HepG2 (cell line): ENCODE results near the gene SMURF1. TPM values are rescaled to one million over a fixed set of nuclear protein-coding genes. Genes with fewer than 3 reads are reported as not detected.

Source experiments
- ATAC-seq: fragments of 200-7000 bp; cut with Tn5 transposase; 3 replicates; pipeline ENCODE4 v1.9.1; 2020; ENCODE audit warnings: mild to moderate bottlenecking, moderate library complexity
- BruUV-seq: library from RNA; stranded (reverse); fragments of 400-500 nt; replicated peaks from 2 replicates; lab custom pipeline; 2021; lab: Mats Ljungman, UMichigan
- CTCF ChIA-PET: fragments of 300-600 bp; formaldehyde crosslinking; extraction: SDS; loops from one replicate; lab custom pipeline; 2021; ENCODE audit warnings: low total read pairs, inconsistent platforms, low intra/inter-chr PET ratio; lab: Yijun Ruan, JAX
- POLR2A ChIA-PET: fragments of 350-600 bp; sonication (Branson Sonifier 250); formaldehyde crosslinking; loops from one replicate; lab custom pipeline; 2020; ENCODE audit warnings: antibody characterized with exemption, inconsistent platforms; lab: Yijun Ruan, JAX
- DNase-seq: peaks from one replicate; pipeline ENCODE4 v3.0.0-alpha.2; 2015; ENCODE audit warnings: low spot score
- FAIRE-seq: peaks from 3 replicates; lab custom pipeline; 2011; peaks lifted over from hg19 to GRCh38; lab: Jason Lieb, UNC
- H2AFZ ChIP-seq: one replicate; pipeline ENCODE4 v1.6.1; 2011; ENCODE audit warnings: low read length, inconsistent platforms
- H3K27ac ChIP-seq: fragments of 300-600 bp; 3 replicates; pipeline ENCODE4 v1.8.0; 2011; ENCODE audit warnings: mixed run types, mild to moderate bottlenecking, mixed read lengths, low read length, inconsistent platforms; ENCODE audit not compliant: insufficient read depth; ENCODE audit errors: extremely low read length
- H3K27me3 ChIP-seq, 2 experiments: fragments of 200-600 bp in 1 of 2; 2 replicates in 1 of 2; 3 replicates in 1 of 2; pipeline versions ENCODE4 v1.6.0 to v1.8.0; 2011; ENCODE audit warnings: low read length in 2 of 2, mild to moderate bottlenecking in 2 of 2, moderate library complexity in 2 of 2, inconsistent platforms in 1 of 2; ENCODE audit not compliant: insufficient read depth in 2 of 2, control insufficient read depth in 1 of 2
- H3K36me3 ChIP-seq, 2 experiments: fragments of 200-600 bp in 1 of 2; replicated peaks in 1 of 2; 2 replicates in 1 of 2; 3 replicates in 1 of 2; pipeline versions ENCODE4 v1.5.1 to v1.8.0; 2011; ENCODE audit warnings: low read length in 2 of 2, inconsistent platforms in 1 of 2; ENCODE audit not compliant: insufficient read depth in 2 of 2, control insufficient read depth in 1 of 2
- H3K4me1 ChIP-seq: 2 replicates; pipeline ENCODE4 v1.5.1; 2012; ENCODE audit warnings: low read length, inconsistent platforms; ENCODE audit not compliant: insufficient read depth
- H3K4me2 ChIP-seq: 2 replicates; pipeline ENCODE4 v1.6.0; 2011; ENCODE audit warnings: low read depth, low read length, inconsistent platforms
- H3K4me3 ChIP-seq, 3 experiments: fragments of 200-600 bp in 1 of 3; sonication (generic), shearing (Covaris generic) in 1 of 3; replicated peaks in 1 of 3; 2 replicates each; pipeline ENCODE4 v1.5.1; 2011 to 2016; ENCODE audit warnings: low read length in 3 of 3, inconsistent platforms in 2 of 3, low read depth in 2 of 3, mild to moderate bottlenecking in 2 of 3, control low read depth in 1 of 3, mixed read lengths in 1 of 3; ENCODE audit not compliant: insufficient read depth in 1 of 3
- H3K79me2 ChIP-seq: one replicate; pipeline ENCODE4 v1.6.1; 2011; ENCODE audit warnings: low read length, inconsistent platforms; ENCODE audit not compliant: insufficient read depth
- H3K9ac ChIP-seq: 2 replicates; pipeline ENCODE4 v1.6.0; 2011; ENCODE audit warnings: mild to moderate bottlenecking, low read depth, low read length, inconsistent platforms; ENCODE audit not compliant: insufficient read depth
- H3K9me3 ChIP-seq: 2 replicates; pipeline ENCODE4 v1.5.1; 2012; ENCODE audit warnings: mild to moderate bottlenecking, low read length
- H4K20me1 ChIP-seq: 2 replicates; pipeline ENCODE4 v1.6.0; 2011; ENCODE audit warnings: inconsistent platforms, mild to moderate bottlenecking, low read length, moderate library complexity; ENCODE audit not compliant: insufficient read depth
- ARID3A ChIP-seq: IDR thresholded peaks from 2 replicates; pipeline ENCODE4 v1.6.1; 2012; ENCODE audit warnings: low read depth, low read length, improper control_type of control experiment
- BRD4 ChIP-seq: sonication (generic); formaldehyde crosslinking; IDR thresholded peaks from 2 replicates; pipeline ENCODE4 v1.4.0; 2020; ENCODE audit warnings: missing genetic modification reagents
- GPBP1L1 ChIP-seq: sonication (generic); formaldehyde crosslinking; IDR thresholded peaks from 2 replicates; pipeline ENCODE4 v1.5.0; 2020; ENCODE audit warnings: mild to moderate bottlenecking, missing genetic modification reagents
- MEF2D ChIP-seq: sonication (generic); formaldehyde crosslinking; IDR thresholded peaks from 2 replicates; pipeline ENCODE4 v1.5.1; 2020; ENCODE audit warnings: mild to moderate bottlenecking, missing genetic modification reagents
- NFE2 ChIP-seq: sonication (generic); formaldehyde crosslinking; IDR thresholded peaks from 2 replicates; pipeline ENCODE4 v1.4.0; 2020; ENCODE audit warnings: missing genetic modification reagents
- SRSF4 ChIP-seq: fragments of 200-400 bp; formaldehyde crosslinking; IDR thresholded peaks from one replicate; pipeline ENCODE4 v1.6.1; 2018; ENCODE audit warnings: mild to moderate bottlenecking, low read depth, low read length, moderate library complexity; ENCODE audit not compliant: poor library complexity, severe bottlenecking
- TFAP4 ChIP-seq: sonication (generic); IDR thresholded peaks from 2 replicates; pipeline ENCODE4 v1.6.1; 2016; ENCODE audit warnings: low read depth, borderline replicate concordance
- TRIM22 ChIP-seq: fragments of 450-650 bp; IDR thresholded peaks from 2 replicates; pipeline ENCODE4 v1.6.1; 2017
- ZNF597 ChIP-seq: sonication (generic); formaldehyde crosslinking; IDR thresholded peaks from 2 replicates; pipeline ENCODE4 v1.5.0; 2020; ENCODE audit warnings: missing genetic modification reagents
- ZNF629 ChIP-seq: sonication (generic); formaldehyde crosslinking; conservative IDR thresholded peaks from 2 replicates; pipeline ENCODE4 v1.5.0; 2020; ENCODE audit warnings: missing genetic modification reagents
- ZNF672 ChIP-seq: sonication (generic); formaldehyde crosslinking; IDR thresholded peaks from 2 replicates; pipeline ENCODE4 v1.8.1; 2022; ENCODE audit warnings: missing genetic modification reagents
- ZNF775 ChIP-seq: sonication (generic); formaldehyde crosslinking; IDR thresholded peaks from 2 replicates; pipeline ENCODE4 v1.4.0; 2020; ENCODE audit warnings: missing genetic modification reagents, mild to moderate bottlenecking, moderate library complexity, borderline replicate concordance
- ZNF784 ChIP-seq: sonication (generic); formaldehyde crosslinking; IDR thresholded peaks from 2 replicates; pipeline ENCODE4 v1.5.1; 2020; ENCODE audit warnings: missing genetic modification reagents, mild to moderate bottlenecking, borderline replicate concordance
- ZSCAN29 ChIP-seq: sonication (generic); formaldehyde crosslinking; conservative IDR thresholded peaks from 2 replicates; pipeline ENCODE4 v1.4.0; 2020; ENCODE audit warnings: mild to moderate bottlenecking, missing genetic modification reagents
- WGBS: methylation state at CpG from one replicate; pipeline ENCODE4 v1.1.6; 2017; ENCODE audit warnings: low lambda C conversion rate; 5-methylcytosine and 5-hydroxymethylcytosine counted together
- in situ Hi-C: cut with HindIII; loops from 2 replicates; pipeline ENCODE4 v1.10.0; 2017; ENCODE audit warnings: low pct_unique_long_range_greater_than_20kb; ENCODE audit not compliant: extremely low pct_ligation_motif_present
- intact Hi-C: fragments of 100-400 bp; cut with micrococcal nuclease; formaldehyde crosslinking; loops from one replicate; pipeline ENCODE4 v1.10.0; 2022; ENCODE audit not compliant: unreplicated experiment
- polyA plus RNA-seq, 8 experiments: library from polyadenylated mRNA; depleted of rRNA in 3 of 8; stranded (reverse) in 7 of 8; unstranded in 1 of 8; fragments of >200 nt; fragmentation: Illumina TruSeq in 4 of 8; extraction: Trizol in 4 of 8; gene quantifications; 2 replicates each; pipeline versions ENCODE4 v1.2.1 to v1.2.3, GENCODE V29; 2011 to 2016; ENCODE audit warnings: low read depth in 4 of 8, missing spikeins in 1 of 8, mixed read lengths in 1 of 8; ENCODE audit not compliant: insufficient read depth in 1 of 8
- total RNA-seq, 5 experiments: library from RNA; depleted of rRNA; stranded (reverse); fragments of >200 nt; fragmentation: Illumina TruSeq; extraction: Trizol; gene quantifications; 2 replicates each; pipeline ENCODE4 v1.2.3, GENCODE V29; 2016; ENCODE audit warnings: low read depth in 1 of 5

Gene SMURF1
- total and polyA plus RNA-seq, 2 of the 13 experiments (the other 11 are each of a cell fraction or from before 2014, with no cell fraction given) = 8.3 to 11.1 TPM

- no peak for TF ChIP-seq GPBP1L1
- no peak for TF ChIP-seq MEF2D
- no peak for TF ChIP-seq ARID3A
- TF ChIP-seq ZSCAN29 (CRISPR knock-in tag) = no peak
- no peak for TF ChIP-seq ZNF629
These were observed 148.3 kb downstream of the SMURF1 start (continued) for GRCh38 chr7:98995523-98996149.

- in situ Hi-C loops = no loop called here
- Histone ChIP-seq H2AFZ (no peak overlapping the region), H3K79me2 (no peaks in the 10 kb centered on the region), H3K36me3 (peaks cover 33 to 74% of the 10 kb centered on the region in 2 experiments), H4K20me1 (0 out of 2 replicates have a peak, but pooled peaks cover 2% of the 10 kb centered on the region), H3K27ac (no peak overlapping the region), H3K4me2 (no peak overlapping the region), H3K9ac (no peak overlapping the region), H3K4me1 (no peaks in the 10 kb centered on the region), H3K4me3 (no peak overlapping the region), H3K9me3 (no peaks in the 10 kb centered on the region), H3K27me3 (no peaks in the 10 kb centered on the region)
- POLR2A ChIA-PET = no interaction called here
- DNase-seq (no peak), ATAC-seq (no peak), FAIRE-seq (no peak)
- intact Hi-C loops = no loop called here
- BruUV-seq = no TSS peak
- 93% methylated on average over 13 of the region's 13 CpGs for WGBS
- CTCF ChIA-PET = no interaction called here
- TF ChIP-seq ZNF784 (CRISPR knock-in tag) = no peak
- TF ChIP-seq NFE2 (CRISPR knock-in tag) = no peak
- no peak for TF ChIP-seq BRD4
- TF ChIP-seq TRIM22 = no peak
- no peak for TF ChIP-seq SRSF4
- TF ChIP-seq ZNF775 (CRISPR knock-in tag) = no peak
- TF ChIP-seq ZNF672 (CRISPR knock-in tag) = no peak
- no peak for TF ChIP-seq TFAP4
- no peak for TF ChIP-seq ZNF597 (CRISPR knock-in tag)
These were observed 148.8 kb downstream of the SMURF1 start for GRCh38 chr7:98995111-98995510.
